Measurements from ENCODE around the gene PPP1R18.
"Not testable (repeated sequence)": the region's sequence is repeated elsewhere in the genome, so short reads cannot be mapped to it uniquely, and the experiment has no call there.

The PPP1R18 gene, protein sequence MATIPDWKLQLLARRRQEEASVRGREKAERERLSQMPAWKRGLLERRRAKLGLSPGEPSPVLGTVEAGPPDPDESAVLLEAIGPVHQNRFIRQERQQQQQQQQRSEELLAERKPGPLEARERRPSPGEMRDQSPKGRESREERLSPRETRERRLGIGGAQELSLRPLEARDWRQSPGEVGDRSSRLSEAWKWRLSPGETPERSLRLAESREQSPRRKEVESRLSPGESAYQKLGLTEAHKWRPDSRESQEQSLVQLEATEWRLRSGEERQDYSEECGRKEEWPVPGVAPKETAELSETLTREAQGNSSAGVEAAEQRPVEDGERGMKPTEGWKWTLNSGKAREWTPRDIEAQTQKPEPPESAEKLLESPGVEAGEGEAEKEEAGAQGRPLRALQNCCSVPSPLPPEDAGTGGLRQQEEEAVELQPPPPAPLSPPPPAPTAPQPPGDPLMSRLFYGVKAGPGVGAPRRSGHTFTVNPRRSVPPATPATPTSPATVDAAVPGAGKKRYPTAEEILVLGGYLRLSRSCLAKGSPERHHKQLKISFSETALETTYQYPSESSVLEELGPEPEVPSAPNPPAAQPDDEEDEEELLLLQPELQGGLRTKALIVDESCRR

DNA sequence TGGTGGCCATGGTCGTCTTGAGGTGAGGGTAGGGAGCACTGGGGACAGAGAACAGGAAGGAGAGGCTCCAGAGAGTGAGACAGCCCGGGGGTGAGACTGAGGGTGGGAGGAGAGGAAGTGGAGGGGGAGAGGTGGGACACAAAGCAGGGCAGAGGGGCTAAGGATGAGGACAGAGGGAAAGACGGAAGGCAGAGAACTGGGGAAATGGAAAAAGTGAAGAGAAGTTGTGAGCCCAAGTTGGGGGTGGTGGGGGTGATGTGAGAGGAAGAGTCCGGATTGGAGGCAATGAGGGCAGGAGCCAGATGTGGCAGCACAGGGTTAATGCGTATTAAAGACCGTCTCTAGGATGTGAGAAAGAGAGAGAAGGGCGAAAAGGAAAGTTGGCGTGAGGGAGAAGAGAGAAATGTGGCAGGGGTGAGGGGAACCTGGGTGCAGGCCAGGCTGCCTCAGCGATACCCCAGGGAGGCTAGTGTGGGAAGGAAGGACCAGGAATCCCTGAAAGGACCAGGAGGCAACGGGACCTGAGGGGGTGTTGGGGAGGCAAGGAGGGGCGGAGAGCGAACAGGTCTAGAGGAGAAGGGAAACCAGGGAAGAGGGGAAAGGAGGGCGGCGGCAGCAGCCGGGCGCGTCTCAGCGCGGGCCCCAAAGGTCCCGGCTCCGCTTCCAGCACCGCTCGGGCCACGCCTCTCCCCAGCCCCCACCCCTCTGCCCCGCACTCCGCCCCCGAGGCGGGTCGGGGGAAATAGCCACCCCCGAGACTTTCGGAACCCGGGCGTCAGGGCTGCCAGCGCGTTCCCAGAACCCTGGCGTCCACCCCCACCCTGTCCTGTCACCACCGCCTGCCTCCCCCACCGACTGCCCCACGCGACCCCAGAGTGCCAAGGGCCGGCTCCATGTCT lies at the start of gene PPP1R18:
PPP1R18 (minus strand) TSS at position 637 of the 899 bp plus-strand sequence; CDS start at position 10, 627 bp downstream.
- DNase-seq = no peak

DNA sequence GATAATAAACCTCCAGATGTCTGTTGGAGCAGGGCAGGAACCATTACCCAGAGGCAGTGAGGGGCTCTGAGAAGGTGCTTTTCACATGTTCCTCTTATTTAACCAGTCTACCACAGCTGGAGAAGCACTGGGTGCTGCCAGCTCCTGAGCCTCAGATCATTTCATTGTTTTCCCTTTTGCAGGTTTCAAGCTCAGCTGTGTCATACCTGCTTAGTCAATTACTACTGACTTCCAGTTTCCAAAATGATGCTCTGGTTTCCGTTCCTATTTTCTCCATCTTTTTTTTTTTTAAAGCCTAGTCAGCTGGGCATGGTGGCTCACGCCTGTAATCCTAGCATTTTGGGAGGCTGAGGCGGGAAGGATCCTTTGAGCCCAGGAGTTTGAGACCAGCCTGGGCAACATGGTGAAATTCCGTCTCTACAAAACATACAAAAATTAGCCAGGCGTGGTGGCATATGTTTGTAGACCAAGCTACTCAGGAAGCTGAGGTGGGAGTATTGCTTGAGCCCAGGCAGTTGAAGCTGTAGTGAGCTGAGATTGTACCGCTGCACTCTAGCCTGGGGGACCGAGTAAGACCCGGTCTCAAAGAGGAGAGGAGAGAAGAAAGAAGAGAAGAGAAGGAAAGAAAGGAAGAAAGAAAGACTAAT lies 49.3 kb upstream of the PPP1R18 start:
- no peak for DNase-seq

DNA sequence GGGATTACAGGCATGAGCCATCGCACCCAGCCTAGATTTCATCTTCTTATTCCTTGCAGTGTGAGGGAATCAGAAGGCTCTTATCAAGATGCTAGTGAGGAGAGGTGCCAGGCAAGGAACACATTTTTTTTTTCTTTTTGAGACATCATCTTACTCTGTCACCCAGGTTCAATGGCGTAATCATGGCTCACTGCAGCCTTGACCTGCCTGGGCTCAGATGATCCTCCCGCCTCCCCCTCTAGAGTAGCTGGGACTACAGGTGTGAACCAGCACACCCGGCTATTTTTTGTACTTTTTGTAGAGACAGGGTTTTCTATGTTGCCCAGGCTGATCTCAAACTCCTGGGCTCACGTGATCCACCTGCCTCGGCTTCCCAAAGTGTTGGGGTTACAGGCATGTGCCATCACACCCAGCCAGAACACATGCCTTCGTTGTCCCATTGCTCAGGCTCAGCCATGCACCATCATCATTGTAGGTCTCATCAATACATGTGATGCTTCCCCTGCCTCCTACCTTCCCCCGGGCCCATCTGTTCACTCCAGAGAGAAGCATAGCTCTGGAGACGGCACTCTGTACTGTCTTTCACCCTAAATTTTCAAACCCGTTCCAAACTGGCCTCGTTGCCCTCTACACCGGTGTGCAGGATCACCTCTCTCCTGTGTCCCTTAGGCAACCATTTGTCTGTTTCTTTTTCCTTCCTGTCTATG lies 45.9 kb upstream of the PPP1R18 start:
- DNase-seq = no peak

DNA sequence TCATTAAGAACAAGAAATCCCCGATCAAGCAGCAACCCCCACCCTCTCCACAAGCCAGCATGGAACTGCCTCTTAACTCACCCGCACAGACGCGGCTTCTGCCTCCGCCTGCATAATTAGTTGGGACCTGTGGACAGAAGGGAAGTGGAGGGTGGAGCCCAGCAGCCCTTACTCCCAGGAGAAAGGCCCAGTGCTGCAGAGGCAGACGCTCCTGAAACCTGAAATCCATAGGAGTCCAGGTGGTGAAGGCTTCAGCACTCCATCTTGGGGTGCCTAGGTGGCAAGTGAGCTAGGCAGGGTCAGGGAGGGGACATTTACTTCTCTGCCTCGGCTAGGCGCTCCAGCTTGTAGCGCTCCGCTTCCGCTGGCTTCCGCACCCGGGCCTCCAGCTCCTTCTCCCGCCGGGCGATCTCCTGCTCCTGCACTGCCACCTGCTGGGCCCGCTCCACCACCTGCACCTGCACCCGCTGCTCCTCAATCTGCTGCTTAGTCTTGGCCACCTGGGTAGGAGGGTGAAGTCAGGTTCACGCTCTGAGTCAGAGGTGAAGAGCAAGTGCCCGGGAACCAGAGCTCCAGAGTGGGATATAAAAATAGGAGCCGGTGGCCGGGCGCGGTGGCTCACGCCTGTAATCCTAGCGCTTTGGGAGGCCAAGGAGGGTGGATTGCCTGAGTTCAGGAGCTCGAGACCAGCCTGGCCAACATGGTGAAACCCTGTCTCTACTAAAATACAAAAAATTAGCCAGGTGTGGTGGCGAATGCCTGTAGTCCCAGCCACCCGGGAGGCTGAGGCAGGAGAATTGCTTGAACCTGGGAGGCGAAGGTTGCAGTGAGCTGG lies 44.4 kb upstream of the PPP1R18 start:
- DNase-seq = peak; percentile 75

DNA sequence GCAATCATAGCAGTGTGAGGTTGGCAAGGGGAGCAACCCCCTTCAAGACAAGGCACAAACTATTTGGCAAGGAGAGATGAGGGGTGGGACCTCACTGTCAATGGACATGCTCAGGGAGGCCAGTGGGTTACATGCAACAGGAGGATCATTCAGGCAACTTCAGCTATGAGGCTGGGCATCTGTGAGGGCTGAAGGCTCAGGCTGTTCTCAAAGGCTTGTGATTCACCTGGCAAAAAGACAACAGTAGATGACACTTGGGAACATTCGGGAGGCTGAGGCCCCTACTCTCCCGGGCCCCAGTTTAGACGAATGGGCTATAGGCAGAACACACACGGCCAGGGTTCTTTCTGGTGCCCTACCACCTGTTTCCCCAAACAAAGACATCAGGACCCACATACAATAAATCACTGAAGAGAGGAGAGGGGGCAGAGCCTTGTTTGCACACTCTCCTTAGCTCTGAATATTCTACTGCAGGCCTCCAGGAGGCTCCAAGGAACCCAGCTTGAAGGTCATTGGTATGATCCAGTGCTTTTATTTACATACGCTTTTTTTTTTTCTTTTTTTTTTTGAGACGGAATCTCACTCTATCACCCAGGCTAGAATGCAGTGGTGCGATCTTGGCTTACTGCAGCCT lies 41.6 kb upstream of the PPP1R18 start:
- DNase-seq = no peak

DNA sequence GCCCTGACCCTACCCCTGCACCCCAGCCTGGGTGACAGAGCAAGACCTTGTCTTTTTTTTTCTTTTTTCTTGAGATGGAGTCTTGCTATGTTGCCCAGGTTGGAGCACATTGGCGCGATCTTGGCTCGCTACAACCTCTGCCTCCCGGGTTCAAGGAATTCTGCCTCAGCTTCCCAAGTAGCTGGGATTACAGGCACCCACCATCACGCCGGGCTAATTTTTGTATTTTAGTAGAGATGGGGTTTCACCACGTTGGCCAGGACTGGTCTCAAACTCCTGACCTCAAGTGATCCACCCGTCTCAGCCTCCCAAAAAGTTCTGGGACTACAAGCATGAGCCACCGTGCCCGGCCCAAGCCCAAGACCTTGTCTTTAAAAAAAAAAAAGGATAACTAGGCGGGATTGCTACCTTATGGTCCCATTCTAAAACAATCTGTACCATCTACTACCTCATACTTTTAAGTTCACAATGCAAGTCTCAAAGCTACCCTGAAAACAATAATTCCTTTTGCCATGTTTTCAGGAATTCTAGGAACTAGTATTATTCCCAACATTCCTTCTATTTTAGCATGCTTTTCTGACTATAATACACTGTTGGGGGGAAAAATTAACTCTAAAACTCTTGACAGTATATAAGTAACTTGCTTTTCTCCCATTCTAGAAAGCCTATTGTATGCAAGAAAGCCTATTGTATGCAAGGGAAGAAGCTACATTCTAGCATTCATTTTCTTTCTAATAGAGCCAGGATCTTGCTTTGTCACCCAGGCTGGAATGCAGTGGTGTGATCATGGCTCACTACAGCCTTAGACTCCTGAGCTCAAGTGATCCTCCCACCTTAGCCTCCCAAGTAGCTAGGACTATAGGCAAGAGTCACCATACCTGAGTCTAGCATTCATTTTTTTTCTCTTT lies 40.3 kb upstream of the PPP1R18 start:
- DNase-seq = no peak

DNA sequence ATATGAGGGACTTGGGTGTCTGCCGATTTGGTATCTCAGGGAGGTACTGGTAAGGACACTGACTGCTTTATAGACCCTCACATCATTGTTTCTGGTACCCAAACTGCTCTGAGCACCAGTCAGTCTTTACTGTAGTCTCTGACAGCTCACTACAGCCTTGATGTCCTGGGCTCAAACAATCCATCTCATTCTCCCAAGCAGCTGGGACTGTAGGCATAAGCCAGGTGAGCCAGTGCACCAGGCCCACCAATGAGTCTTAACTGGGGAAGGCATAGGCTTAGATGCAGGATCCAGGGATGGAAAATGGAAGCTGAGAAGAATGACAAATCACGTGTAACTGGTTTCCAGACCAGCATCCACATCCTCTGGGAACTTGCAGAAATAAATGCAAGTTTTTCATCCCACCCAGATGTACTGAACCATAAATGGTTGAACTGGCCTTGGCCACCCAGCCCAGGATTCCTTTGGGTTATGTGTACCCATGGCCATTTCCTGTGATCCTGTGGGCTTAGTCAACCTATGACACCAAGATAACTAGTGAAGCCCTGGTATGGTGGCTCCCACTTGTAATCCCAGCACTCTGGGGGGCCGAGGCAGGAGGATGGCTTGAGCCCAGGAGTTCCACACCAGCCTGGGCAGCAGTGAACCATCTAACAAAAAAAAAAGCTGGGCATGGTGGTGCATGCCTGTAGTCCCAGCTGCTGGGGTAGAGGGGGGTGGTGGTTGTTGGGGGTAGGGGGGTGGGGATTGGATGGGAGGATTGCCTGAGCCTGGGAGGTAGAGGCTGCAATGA lies 39.5 kb upstream of the PPP1R18 start:
- DNase-seq = no peak

DNA sequence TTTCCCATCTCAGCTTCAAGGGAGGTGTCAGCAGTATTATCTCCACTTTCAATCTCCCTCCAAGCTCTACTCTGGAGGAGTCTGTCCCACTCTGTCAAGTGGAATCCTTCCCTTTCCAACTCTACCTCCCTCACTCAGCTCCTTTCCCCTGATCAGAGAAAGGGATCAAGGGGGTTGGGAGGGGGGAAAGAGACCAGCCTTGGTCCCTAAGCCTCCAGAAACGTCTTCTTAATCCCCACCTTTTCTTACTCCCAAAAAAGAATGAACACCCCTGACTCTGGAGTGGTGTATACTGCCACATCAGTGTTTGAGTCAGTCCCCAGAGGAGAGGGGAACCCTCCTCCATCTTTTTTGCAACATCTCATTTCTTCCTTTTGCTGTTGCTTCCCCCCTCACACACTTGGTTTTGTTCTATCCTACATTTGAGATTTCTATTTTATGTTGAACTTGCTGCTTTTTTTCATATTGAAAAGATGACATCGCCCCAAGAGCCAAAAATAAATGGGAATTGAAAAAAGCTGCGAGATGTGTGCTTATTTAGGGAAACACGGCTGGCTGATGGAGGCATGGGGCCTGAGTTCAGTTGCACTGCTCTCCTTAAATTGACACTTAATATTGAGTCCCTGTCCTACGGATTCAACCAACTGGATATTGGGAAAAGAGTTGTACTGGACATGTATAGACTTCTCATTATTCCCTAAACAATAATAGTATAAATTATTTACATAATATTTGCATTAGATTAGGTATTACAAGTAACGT lies 38.6 kb upstream of the PPP1R18 start:
- no peak for DNase-seq

DNA sequence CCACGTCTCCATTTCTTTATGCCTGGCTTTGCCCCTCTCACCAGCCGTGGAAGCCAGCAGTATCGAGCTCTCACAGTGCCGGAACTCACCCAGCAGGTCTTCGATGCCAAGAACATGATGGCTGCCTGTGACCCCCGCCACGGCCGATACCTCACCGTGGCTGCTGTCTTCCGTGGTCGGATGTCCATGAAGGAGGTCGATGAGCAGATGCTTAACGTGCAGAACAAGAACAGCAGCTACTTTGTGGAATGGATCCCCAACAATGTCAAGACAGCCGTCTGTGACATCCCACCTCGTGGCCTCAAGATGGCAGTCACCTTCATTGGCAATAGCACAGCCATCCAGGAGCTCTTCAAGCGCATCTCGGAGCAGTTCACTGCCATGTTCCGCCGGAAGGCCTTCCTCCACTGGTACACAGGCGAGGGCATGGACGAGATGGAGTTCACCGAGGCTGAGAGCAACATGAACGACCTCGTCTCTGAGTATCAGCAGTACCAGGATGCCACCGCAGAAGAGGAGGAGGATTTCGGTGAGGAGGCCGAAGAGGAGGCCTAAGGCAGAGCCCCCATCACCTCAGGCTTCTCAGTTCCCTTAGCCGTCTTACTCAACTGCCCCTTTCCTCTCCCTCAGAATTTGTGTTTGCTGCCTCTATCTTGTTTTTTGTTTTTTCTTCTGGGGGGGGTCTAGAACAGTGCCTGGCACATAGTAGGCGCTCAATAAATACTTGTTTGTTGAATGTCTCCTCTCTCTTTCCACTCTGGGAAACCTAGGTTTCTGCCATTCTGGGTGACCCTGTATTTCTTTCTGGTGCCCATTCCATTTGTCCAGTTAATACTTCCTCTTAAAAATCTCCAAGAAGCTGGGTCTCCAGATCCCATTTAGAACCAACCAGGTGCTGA lies 37.6 kb upstream of the PPP1R18 start:
- not testable (repeated sequence) for DNase-seq

DNA sequence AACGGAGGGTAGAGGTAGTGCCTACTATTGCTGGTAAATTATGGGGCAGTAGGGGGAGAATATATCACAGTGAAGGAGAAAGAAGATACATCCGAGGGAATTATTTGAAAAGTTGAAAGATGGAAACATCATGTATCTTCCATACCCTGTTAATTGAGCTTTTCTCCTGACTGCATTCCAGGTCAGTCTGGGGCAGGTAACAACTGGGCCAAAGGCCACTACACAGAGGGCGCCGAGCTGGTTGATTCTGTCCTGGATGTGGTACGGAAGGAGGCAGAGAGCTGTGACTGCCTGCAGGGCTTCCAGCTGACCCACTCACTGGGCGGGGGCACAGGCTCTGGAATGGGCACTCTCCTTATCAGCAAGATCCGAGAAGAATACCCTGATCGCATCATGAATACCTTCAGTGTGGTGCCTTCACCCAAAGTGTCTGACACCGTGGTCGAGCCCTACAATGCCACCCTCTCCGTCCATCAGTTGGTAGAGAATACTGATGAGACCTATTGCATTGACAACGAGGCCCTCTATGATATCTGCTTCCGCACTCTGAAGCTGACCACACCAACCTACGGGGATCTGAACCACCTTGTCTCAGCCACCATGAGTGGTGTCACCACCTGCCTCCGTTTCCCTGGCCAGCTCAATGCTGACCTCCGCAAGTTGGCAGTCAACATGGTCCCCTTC lies 36.9 kb upstream of the PPP1R18 start:
- not testable (repeated sequence) for DNase-seq

DNA sequence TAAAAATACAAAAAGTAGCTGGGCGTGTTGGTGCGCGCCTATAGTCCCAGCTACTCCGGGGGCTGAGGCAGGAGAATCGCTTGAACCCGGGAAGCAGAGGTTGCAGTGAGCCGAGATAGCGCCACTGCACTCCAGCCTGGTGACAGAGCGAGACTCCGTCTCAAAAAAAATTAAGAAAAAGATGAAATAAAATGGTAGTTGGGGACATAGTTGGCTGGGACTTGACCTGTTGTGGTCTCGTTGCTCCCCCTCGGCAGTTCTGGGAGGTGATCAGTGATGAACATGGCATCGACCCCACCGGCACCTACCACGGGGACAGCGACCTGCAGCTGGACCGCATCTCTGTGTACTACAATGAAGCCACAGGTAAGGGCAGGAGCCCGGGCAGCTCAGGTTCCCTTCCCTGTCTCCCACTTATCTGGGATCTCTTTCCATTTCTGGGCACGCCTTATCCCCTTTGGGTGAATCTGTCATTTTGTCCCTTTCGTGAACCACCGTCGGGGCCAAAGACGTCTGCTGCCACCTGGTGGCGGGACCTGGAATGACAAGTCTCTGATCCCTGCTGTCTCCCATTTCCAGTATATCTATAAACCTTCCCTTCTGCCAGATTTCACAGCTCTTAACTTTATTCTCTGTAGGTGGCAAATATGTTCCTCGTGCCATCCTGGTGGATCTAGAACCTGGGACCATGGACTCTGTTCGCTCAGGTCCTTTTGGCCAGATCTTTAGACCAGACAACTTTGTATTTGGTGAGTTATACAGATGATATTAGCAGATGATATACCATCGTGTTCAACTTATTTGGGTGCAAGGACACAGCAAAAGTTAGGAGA lies 36.1 kb upstream of the PPP1R18 start:
- peak; percentile 50 for DNase-seq

DNA sequence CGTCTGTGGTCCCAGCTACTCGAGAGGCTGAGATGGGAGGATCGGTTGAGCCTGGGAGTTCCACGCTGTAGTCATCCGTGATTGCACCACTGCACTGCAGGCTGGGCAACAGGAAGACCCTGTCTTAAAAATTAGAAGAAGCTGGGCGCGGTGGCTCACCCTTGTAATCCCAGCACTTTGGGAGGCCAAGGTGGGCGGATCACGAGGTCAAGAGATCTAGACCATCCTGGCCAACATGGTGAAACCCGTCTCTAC lies 35.5 kb upstream of the PPP1R18 start:
- not testable (repeated sequence) for DNase-seq

DNA sequence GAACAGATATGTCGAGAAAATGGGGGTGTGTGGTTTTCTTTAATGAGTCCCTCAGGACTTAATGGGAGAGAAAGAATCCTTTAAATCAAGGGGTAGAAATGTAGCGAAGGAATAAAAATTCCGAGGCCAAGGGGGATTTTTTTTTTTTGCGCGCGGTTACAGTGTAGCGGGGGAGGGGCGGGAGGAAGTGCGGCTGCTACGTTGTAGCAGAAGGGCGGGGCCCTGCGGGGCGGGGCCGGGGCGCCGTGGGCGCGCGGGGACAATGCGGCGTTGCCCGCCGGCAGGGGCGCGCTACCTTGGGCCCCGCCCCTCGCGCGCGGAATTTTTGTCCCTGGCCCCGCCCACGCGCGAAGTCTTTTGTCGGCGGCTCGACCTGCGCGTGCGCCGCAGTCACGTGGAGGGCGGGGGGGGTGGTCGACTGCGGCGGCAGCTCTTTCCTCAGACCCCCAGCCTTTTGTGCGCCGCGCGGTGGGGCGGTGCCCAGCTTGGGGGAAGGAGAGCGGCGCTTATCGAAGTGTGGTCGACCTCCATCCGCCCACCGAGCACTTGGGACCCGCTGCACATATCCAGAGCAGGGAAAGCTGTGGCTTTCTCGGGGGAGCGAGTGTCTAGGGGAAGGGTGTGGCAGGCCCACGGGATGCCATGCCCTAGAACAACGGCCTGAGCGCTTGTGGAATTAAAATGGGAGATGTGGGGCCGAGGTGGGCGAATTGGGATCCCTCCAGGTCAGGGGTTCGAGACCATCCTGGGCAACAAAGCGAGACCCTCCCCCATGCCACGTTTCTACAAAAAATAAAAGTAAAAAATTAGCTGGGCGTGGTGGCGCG lies 35.0 kb upstream of the PPP1R18 start:
- peak; percentile 71 for DNase-seq

DNA sequence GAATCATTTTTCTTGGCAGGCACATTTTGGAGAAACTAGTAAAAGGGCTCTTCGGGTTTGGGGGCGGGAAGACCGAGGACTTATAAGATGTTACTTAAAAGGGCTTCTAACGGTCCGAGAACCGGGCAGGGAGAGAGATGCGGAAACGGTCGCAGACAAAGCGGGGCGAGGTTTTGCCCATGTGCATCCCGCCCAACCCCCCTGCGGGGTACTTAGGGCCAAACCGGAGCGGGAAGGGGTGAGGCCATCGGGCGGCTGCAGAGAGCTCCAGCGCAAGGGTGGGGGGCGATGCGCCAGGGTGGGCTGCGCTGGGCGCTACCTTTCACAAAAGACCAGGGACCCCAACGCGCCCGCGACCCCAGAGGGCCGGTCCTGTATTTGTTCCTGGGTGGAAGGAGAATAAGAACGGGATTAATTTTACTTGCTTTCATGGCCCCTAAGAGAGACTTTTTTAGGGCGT lies 34.3 kb upstream of the PPP1R18 start:
- DNase-seq = peak; percentile 61
